SK-N-SH (cell line): ENCODE results near the gene HTR2C. TPM values are rescaled to one million over a fixed set of nuclear protein-coding genes. Genes with fewer than 3 reads are reported as not detected.

Experiments used
- CTCF ChIA-PET: fragments of 300-600, 350-600 bp; formaldehyde crosslinking; extraction: SDS; loops from one replicate; lab custom pipeline; 2021; lab: Yijun Ruan, JAX
- POLR2A ChIA-PET: fragments of 350-600 bp; sonication (Branson Sonifier 250); formaldehyde crosslinking; extraction: SDS; loops from one replicate; lab custom pipeline; 2020; ENCODE audit warnings: antibody characterized with exemption, inconsistent platforms; lab: Yijun Ruan, JAX
- DNase-seq: peaks from one replicate; pipeline ENCODE4 v3.0.0; 2012
- H2AFZ ChIP-seq: fragments of 200-600 bp; sonication (generic); 2 replicates; pipeline ENCODE4 v1.8.1; 2016; ENCODE audit warnings: antibody characterized with exemption, mild to moderate bottlenecking, low read depth
- H3F3A ChIP-seq: fragments of 200-600 bp; sonication (generic); replicated peaks from 2 replicates; pipeline ENCODE3; 2016; ENCODE audit warnings: antibody characterized with exemption, mild to moderate bottlenecking; ENCODE audit not compliant: insufficient read depth
- H3K27ac ChIP-seq, 2 experiments: fragments of 200-500 bp in 1 of 2; fragments of 200-600 bp in 1 of 2; sonication (Bioruptor generic) in 1 of 2; sonication (generic), shearing (Covaris generic) in 1 of 2; 2 replicates each; pipeline versions ENCODE4 v1.5.1 to v1.6.1; 2014 to 2016; ENCODE audit warnings: low read depth in 2 of 2, inconsistent platforms in 1 of 2, low read length in 1 of 2, mild to moderate bottlenecking in 1 of 2, mixed read lengths in 1 of 2
- H3K27me3 ChIP-seq: fragments of 200-600 bp; sonication (generic), shearing (Covaris generic); 2 replicates; pipeline ENCODE4 v1.6.1; 2016; ENCODE audit warnings: mixed run types; ENCODE audit not compliant: insufficient read depth
- H3K36me3 ChIP-seq, 2 experiments: fragments of 200-500 bp in 1 of 2; fragments of 200-600 bp in 1 of 2; sonication (Bioruptor generic) in 1 of 2; sonication (generic) in 1 of 2; replicated peaks in 1 of 2; 2 replicates each; pipeline versions ENCODE3 to v1.5.1; 2014 to 2016; ENCODE audit warnings: low read length in 1 of 2, mild to moderate bottlenecking in 1 of 2; ENCODE audit not compliant: insufficient read depth in 2 of 2, control insufficient read depth in 1 of 2
- H3K4me1 ChIP-seq, 2 experiments: fragments of 200-500 bp in 1 of 2; fragments of 200-600 bp in 1 of 2; sonication (Bioruptor generic) in 1 of 2; sonication (generic), shearing (Covaris generic) in 1 of 2; 2 replicates each; pipeline versions ENCODE4 v1.5.1 to v1.6.1; 2014 to 2016; ENCODE audit warnings: low read depth in 1 of 2, low read length in 1 of 2, mixed run types in 1 of 2; ENCODE audit not compliant: insufficient read depth in 2 of 2, control insufficient read depth in 1 of 2
- H3K4me2 ChIP-seq: fragments of 200-600 bp; sonication (generic), shearing (Covaris generic); 2 replicates; pipeline ENCODE4 v1.6.1; 2017; ENCODE audit warnings: mixed run types
- H3K4me3 ChIP-seq, 2 experiments: fragments of 200-500 bp in 1 of 2; fragments of 200-600 bp in 1 of 2; sonication (Bioruptor generic) in 1 of 2; sonication (generic), shearing (Covaris generic) in 1 of 2; 2 replicates each; pipeline versions ENCODE4 v1.5.1 to v1.8.1; 2014 to 2016; ENCODE audit warnings: low read depth in 2 of 2, inconsistent platforms in 1 of 2, low read length in 1 of 2, mild to moderate bottlenecking in 1 of 2, mixed read lengths in 1 of 2, moderate library complexity in 1 of 2
- H3K79me2 ChIP-seq: fragments of 200-600 bp; sonication (generic); 2 replicates; pipeline ENCODE4 v1.8.1; 2017; ENCODE audit warnings: mild to moderate bottlenecking; ENCODE audit not compliant: insufficient read depth
- H3K9ac ChIP-seq: fragments of 200-600 bp; sonication (generic); 2 replicates; pipeline ENCODE4 v1.6.1; 2017; ENCODE audit warnings: mixed run types
- H3K9me2 ChIP-seq: fragments of 200-600 bp; sonication (generic); 2 replicates; pipeline ENCODE4 v1.6.1; 2017; ENCODE audit warnings: mixed run types
- H3K9me3 ChIP-seq: fragments of 200-600 bp; sonication (generic); 2 replicates; pipeline ENCODE4 v1.6.1; 2017; ENCODE audit warnings: mixed run types, mild to moderate bottlenecking, moderate library complexity
- H4K20me1 ChIP-seq: fragments of 200-600 bp; sonication (generic); 2 replicates; pipeline ENCODE4 v1.6.1; 2017; ENCODE audit warnings: mild to moderate bottlenecking, mixed run types; ENCODE audit not compliant: insufficient read depth
- FOSL2 ChIP-seq: IDR thresholded peaks from 2 replicates; pipeline ENCODE4 v1.4.0; 2012; ENCODE audit warnings: low read depth, mild to moderate bottlenecking, moderate library complexity, borderline replicate concordance
- GABPA ChIP-seq: IDR thresholded peaks from 2 replicates; pipeline ENCODE4 v1.4.0; 2012; ENCODE audit warnings: low read depth, mild to moderate bottlenecking
- GATA2 ChIP-seq: sonication (generic); formaldehyde crosslinking; IDR thresholded peaks from 2 replicates; pipeline ENCODE4 v1.5.0; 2020; ENCODE audit warnings: mild to moderate bottlenecking, missing genetic modification reagents
- IRF3 ChIP-seq: fragments of 150-350 bp; IDR thresholded peaks from 2 replicates; pipeline ENCODE4 v1.6.1; 2016; ENCODE audit warnings: mild to moderate bottlenecking, low read depth, low read length
- MAX ChIP-seq: IDR thresholded peaks from 2 replicates; pipeline ENCODE4 v1.4.0; 2012; ENCODE audit warnings: low read depth
- NRF1 ChIP-seq: IDR thresholded peaks from 2 replicates; pipeline ENCODE4 v1.6.1; 2012; ENCODE audit warnings: low read depth, mild to moderate bottlenecking, low read length
- REST ChIP-seq: IDR thresholded peaks from 2 replicates; pipeline ENCODE4 v1.6.1; 2012; ENCODE audit warnings: mild to moderate bottlenecking, low read depth, low read length, moderate library complexity
- SMC3 ChIP-seq: IDR thresholded peaks from 2 replicates; pipeline ENCODE4 v1.6.1; 2012; ENCODE audit warnings: low read depth, low read length, improper control_type of control experiment
- USF1 ChIP-seq: IDR thresholded peaks from 2 replicates; pipeline ENCODE4 v1.4.0; 2012; ENCODE audit warnings: low read depth, borderline replicate concordance
- WGBS: methylation state at CpG from one replicate; pipeline ENCODE4 v1.1.6; 2017; ENCODE audit warnings: low lambda C conversion rate; 5-methylcytosine and 5-hydroxymethylcytosine counted together
- polyA plus RNA-seq, 3 experiments: library from polyadenylated mRNA; depleted of rRNA; stranded (reverse); fragments of >200 nt; gene quantifications; 2 replicates each; pipeline ENCODE4 v1.2.3, GENCODE V29; 2012

Gene HTR2C
- 0.02 and 0.05 TPM in 2 replicates for polyA plus RNA-seq (2012; rRNA removed)
- under 0.01 and 0.03 TPM in 2 replicates for polyA plus RNA-seq (2012; cell fraction: cytosol; rRNA removed)
- polyA plus RNA-seq (2012; cell fraction: nucleus; rRNA removed) = 0.05 and 0.08 TPM in 2 replicates

GRCh38 chrX:114583646-114584374, at the start of gene HTR2C:
TSS of gene HTR2C (plus strand) at chrX:114584086. CDS start at chrX:114726937, 142,851 bp downstream.
- H3K4me3 ChIP-seq = peak within 1 kb of the TSS; percentile 39 to 47
- peak within 1 kb of the TSS; percentile 73 for H3K4me2 ChIP-seq
- no peaks in the 10 kb centered on the region for H3K9me3 ChIP-seq
- no peaks in the 10 kb centered on the region for H3K36me3 ChIP-seq
- H3K27ac ChIP-seq = no peak within 1 kb of the TSS
- H3K9ac ChIP-seq = no peak within 1 kb of the TSS
- DNase-seq = peak; percentile 44
- no peaks in the 10 kb centered on the region for H3K79me2 ChIP-seq
- ChIA-PET CTCF (interaction anchor here (0.6 to 2.1 kb wide), 4 partner anchors 27 to 446 kb away, joined by 3 to 8 read pairs (median 4); no protein-coding TSS in a partner anchor), POLR2A (no interaction called here)
- WGBS = 17% methylated on average over 27 of the region's 34 CpGs
- H3F3A ChIP-seq = no peaks in the 10 kb centered on the region
- TF ChIP-seq GABPA (no peak), IRF3 (no peak), GATA2 (CRISPR knock-in tag) (no peak), SMC3 (no peak), FOSL2 (no peak), NRF1 (no peak), MAX (no peak), REST (no peak), USF1 (no peak)
- no peaks in the 10 kb centered on the region for H3K9me2 ChIP-seq
- H3K4me1 ChIP-seq = peaks cover 0 to 8% of the 10 kb centered on the region in 2 experiments; a peak in 1 of 4 replicates
- peak within 1 kb of the TSS; percentile 72; the same call in 1 of the 2 replicates for H2AFZ ChIP-seq
- H4K20me1 ChIP-seq = no peaks in the 10 kb centered on the region
- peaks cover 73% of the 10 kb centered on the region for H3K27me3 ChIP-seq
